22Rv1 (cell line): Measurements from ENCODE around the gene SEPTIN2.

Experiments
- H3K27ac ChIP-seq: fragments of 450-650 bp; 2 replicates; pipeline ENCODE4 v1.5.1; 2017
- CTCF ChIP-seq: fragments of 450-650 bp; IDR thresholded peaks from 2 replicates; pipeline ENCODE4 v1.5.1; 2017; ENCODE audit warnings: mild to moderate bottlenecking
- ZFX ChIP-seq: fragments of 450-650 bp; IDR thresholded peaks from 2 replicates; pipeline ENCODE4 v1.6.1; 2017; ENCODE audit warnings: antibody characterized with exemption, borderline replicate concordance

SEPTIN2 gene

GRCh38 chr2:241363426-241363825 is 47.7 kb downstream of the SEPTIN2 start:
- H3K27ac ChIP-seq, result no peak overlapping the region
- TF ChIP-seq ZFX (no peak), CTCF (no peak)

GRCh38 chr2:241364781-241365180 is 49.1 kb downstream of the SEPTIN2 start:
- no peak overlapping the region for H3K27ac ChIP-seq
- no peak for TF ChIP-seq ZFX
- no peak for TF ChIP-seq CTCF

- no peak for TF ChIP-seq ZFX
- TF ChIP-seq CTCF, result no peak
- H3K27ac ChIP-seq, result no peak overlapping the region
Observed at GRCh38 chr2:241366678-241367077, 51.0 kb downstream of the SEPTIN2 start.

- no peak overlapping the region for H3K27ac ChIP-seq
- no peak for TF ChIP-seq ZFX
- TF ChIP-seq CTCF, result no peak
Observed at GRCh38 chr2:241368643-241369042, 52.9 kb downstream of the SEPTIN2 start.

- TF ChIP-seq ZFX (no peak), CTCF (no peak)
- no peak overlapping the region for H3K27ac ChIP-seq
Observed at GRCh38 chr2:241372361-241372992, 56.8 kb downstream of the SEPTIN2 start.

- TF ChIP-seq ZFX, result no peak
- no peak for TF ChIP-seq CTCF
- H3K27ac ChIP-seq, result peak overlapping the region; percentile 65; the same call in 1 of the 2 replicates
Observed at GRCh38 chr2:241373446-241373845, 57.7 kb downstream of the SEPTIN2 start.

GRCh38 chr2:241373906-241374305 is 58.2 kb downstream of the SEPTIN2 start:
- H3K27ac ChIP-seq, result peak overlapping the region; percentile 65

- H3K27ac ChIP-seq, result peak overlapping the region; percentile 65
- TF ChIP-seq CTCF (no peak), ZFX (no peak)
Observed at GRCh38 chr2:241375300-241375699, 59.6 kb downstream of the SEPTIN2 start.
